Activated naive CD8-positive, alpha-beta T cell treated with anti-CD3 and anti-CD28 coated beads, Interleukin-2, amount 10 ng/mL, durations not matched to agents 7 days and 5 days (primary cell): Measurements from ENCODE around the gene ZFP36. TPM values are rescaled to one million over a fixed set of nuclear protein-coding genes. Genes with fewer than 3 reads are reported as not detected.
"Not testable (repeated sequence)": the region's sequence is repeated elsewhere in the genome, so short reads cannot be mapped to it uniquely, and the experiment has no call there.

ENCODE experiments used
- ATAC-seq: fragments of 150-1000 bp; cut with Tn5 transposase; one replicate; pipeline ENCODE4 v1.10.0; 2021; ENCODE audit warnings: low read depth, moderate library complexity
- POLR2A ChIA-PET: fragments of 350-600 bp; sonication (Branson Sonifier 250); formaldehyde crosslinking; loops from one replicate; lab custom pipeline; 2021; ENCODE audit warnings: antibody characterized with exemption; lab: Charles Lee
- DNase-seq: peaks from one replicate; pipeline ENCODE4 v3.0.0; 2021
- H3K27ac Mint-ChIP-seq: one replicate; pipeline ENCODE4 v1.8.0; 2022; ENCODE audit warnings: mild to moderate bottlenecking, mixed read lengths
- H3K27me3 Mint-ChIP-seq: one replicate; pipeline ENCODE4 v1.8.0; 2022; ENCODE audit warnings: mild to moderate bottlenecking, moderate library complexity, mixed read lengths
- H3K36me3 Mint-ChIP-seq: one replicate; pipeline ENCODE4 v1.8.0; 2021; ENCODE audit warnings: mild to moderate bottlenecking, mixed read lengths
- H3K4me1 Mint-ChIP-seq: one replicate; pipeline ENCODE4 v1.8.0; 2021; ENCODE audit warnings: mixed read lengths
- H3K4me3 Mint-ChIP-seq: one replicate; pipeline ENCODE4 v1.8.0; 2022; ENCODE audit warnings: mild to moderate bottlenecking, moderate library complexity, mixed read lengths
- H3K9me3 Mint-ChIP-seq: one replicate; pipeline ENCODE4 v1.8.0; 2021; ENCODE audit warnings: mixed read lengths
- total RNA-seq, 2 experiments: library from RNA; stranded (reverse); gene quantifications; one replicate each; pipeline ENCODE4 v1.2.3, GENCODE V29; 2021

Gene ZFP36
- total RNA-seq, 2 experiments from 2014 or later: 102 to 107 TPM

DNA sequence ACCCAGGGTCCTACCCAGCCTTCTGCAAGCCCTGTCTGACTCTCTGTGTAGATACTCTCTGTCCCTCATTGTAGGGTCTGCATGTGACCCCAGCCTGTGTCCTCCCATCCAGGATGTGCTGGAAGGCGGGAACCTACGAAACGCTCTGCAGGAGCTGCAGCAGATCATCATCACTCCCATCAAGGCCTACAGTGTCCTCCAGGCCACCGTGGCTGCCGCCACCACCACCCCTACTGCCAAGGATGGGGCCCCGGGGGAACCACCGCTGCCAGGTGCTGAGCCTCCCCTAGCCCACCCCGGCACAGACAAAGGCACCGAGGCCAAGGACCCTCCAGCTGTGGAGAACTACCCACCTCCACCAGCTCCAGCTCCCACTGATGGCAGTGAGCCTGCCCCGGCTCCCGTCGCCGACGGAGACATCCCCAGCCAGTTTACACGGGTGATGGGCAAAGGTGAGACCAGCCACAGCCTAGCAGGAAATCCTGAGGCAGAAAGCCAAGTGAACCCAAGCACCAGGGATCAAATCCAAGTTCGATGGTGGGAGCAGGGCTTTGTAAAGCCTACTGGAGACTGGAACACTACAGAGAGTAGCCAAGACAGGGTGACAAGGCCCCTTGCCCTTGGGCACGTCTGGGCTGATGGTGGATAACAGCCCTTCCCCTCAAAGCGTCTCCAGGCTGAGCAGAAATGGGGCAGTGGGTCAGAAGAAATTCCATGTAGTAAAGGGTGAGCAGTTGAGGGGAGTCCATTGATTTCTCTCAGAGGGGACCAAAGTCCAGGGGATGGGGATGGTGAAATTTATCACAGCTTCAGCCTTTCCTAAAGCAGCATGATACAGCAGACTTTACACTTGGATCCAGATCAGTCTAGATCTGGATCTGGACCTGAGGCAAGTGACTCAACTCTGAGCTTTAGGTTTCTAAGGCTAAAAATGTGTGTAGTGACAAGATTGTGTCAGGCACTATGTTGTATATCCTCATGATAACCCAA, 29.0 kb upstream of the ZFP36 start:
- H3K4me3 Mint-ChIP-seq: no peak overlapping the region
- ATAC-seq (no peak), DNase-seq (no peak)
- peaks cover 10% of the 10 kb centered on the region for H3K36me3 Mint-ChIP-seq
- no peaks in the 10 kb centered on the region for H3K9me3 Mint-ChIP-seq
- POLR2A ChIA-PET: no interaction called here
- H3K27ac Mint-ChIP-seq: no peak overlapping the region
- no peaks in the 10 kb centered on the region for H3K27me3 Mint-ChIP-seq
- no peaks in the 10 kb centered on the region for H3K4me1 Mint-ChIP-seq

DNA sequence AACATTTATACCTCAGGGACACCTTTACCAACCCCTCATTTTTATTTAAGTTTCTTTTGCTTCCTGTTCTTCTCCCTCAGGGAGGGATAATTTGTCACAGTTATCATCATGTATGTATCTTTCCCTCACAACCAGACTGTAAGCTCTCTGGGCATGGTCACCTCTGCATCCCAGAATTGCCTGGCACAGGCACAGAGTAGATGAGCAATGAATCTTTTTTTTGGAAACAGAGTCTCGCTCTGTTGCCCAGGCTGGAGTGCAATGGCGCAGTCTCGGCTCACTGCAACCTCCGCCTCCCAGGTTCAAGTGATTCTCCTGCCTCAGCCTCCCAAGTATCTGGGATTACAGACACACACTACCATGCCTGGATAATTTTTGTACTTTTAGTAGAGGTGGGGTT, 27.3 kb upstream of the ZFP36 start:
- POLR2A ChIA-PET, H3K4me3 Mint-ChIP-seq, H3K9me3 Mint-ChIP-seq, ATAC-seq, H3K27me3 Mint-ChIP-seq, H3K27ac Mint-ChIP-seq, H3K4me1 Mint-ChIP-seq, DNase-seq, H3K36me3 Mint-ChIP-seq: not testable (repeated sequence)

- no peaks in the 10 kb centered on the region for H3K4me1 Mint-ChIP-seq
- no peak overlapping the region for H3K27ac Mint-ChIP-seq
- POLR2A ChIA-PET: no interaction called here
- H3K4me3 Mint-ChIP-seq: no peak overlapping the region
- DNase-seq (no peak), ATAC-seq (no peak)
- H3K9me3 Mint-ChIP-seq: no peaks in the 10 kb centered on the region
- peaks cover 7% of the 10 kb centered on the region for H3K36me3 Mint-ChIP-seq
- no peaks in the 10 kb centered on the region for H3K27me3 Mint-ChIP-seq
Observed at GRCh38 chr19:39379865-39380396, 26.7 kb upstream of the ZFP36 start.

DNA sequence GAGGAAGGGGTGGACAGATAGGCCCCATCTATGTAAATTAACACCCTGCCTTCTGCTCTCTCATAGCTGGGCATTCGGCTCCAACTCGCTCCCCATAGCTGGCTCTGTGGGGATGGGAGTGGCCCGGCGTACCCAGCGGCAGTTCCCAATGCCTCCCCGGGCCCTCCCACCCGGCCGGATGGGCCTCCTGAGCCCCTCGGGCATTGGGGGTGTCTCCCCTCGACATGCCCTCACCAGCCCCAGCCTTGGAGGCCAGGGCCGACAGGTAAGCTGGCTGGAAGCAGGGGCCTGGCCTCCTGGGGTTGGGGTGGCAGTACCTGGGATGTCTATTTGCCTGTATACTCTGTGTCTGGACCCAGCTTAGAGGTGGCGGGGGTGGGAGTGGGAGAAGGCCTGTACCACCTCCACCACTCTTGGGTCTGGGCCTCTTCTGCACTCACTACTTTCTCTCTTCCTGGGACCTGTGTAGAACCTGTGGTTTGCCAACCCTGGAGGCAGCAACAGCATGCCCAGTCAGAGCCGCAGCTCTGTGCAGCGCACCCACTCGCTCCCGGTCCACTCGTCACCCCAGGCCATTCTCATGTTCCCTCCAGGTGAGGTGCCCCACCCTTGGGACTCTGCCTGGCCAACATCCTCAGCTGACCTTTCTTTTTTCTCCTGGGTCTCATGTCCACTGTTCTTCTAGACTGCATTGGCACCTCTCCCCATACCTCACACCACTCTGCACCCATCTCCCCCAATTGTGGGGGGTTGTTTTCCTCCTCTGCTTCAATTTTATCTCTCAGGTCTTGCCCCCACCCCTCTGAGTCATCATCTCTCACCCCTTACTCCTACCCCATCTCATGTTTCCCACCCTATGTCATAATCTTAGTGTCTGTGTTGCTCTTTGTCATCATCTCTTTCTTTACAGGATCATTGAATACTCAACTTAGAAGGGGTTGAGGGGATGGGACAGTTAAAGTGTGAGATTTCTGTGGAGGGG, 25.8 kb upstream of the ZFP36 start:
- Mint-ChIP-seq H3K4me3 (no peak overlapping the region), H3K27ac (peak overlapping the region; percentile 38), H3K4me1 (no peaks in the 10 kb centered on the region), H3K9me3 (no peaks in the 10 kb centered on the region), H3K36me3 (peaks cover 7% of the 10 kb centered on the region), H3K27me3 (no peaks in the 10 kb centered on the region)
- POLR2A ChIA-PET: no interaction called here
- ATAC-seq (no peak), DNase-seq (no peak)

DNA sequence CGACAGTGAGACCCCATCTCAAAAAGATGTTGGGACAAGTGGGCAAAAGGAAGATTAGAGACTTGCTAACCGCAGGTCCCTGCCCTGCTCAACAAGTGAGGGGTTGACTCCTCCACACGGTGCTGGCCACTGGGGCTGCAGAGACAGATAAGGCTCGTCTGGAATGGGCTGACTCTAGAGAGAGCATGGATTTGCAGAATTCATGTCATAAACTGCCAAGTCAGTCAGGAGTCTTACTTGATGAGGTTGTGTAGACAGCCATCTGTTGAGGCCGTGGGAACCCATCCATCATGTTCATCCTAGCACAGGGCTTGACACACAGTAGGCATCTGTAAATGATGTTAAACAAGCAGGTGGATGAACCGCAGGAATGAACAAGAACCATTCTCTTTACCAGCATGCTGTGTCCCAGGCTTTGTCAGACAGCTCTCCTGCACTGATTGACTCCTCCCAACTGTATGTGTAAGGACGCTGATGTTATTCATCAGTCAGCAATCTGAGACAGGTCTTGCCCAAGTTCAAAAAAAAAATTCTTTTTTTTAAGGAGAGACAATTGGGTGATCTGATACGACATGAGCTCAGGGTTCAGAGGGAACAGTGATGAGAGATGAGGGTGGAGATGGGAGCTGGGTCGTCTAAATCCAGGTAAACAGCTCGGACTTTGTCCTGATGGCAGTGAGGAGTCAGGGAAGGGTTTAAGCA, 24.6 kb upstream of the ZFP36 start:
- Mint-ChIP-seq H3K36me3 (peaks cover 5% of the 10 kb centered on the region), H3K27ac (no peak overlapping the region), H3K4me3 (no peak overlapping the region), H3K4me1 (peaks cover 2% of the 10 kb centered on the region), H3K9me3 (no peaks in the 10 kb centered on the region), H3K27me3 (no peaks in the 10 kb centered on the region)
- no peak for DNase-seq
- no peak for ATAC-seq
- POLR2A ChIA-PET: interaction anchor here (0.6 kb wide), 1 partner anchor 1278 kb away, joined by 3 read pairs; no protein-coding TSS in a partner anchor

- Mint-ChIP-seq H3K36me3 (peaks cover 6% of the 10 kb centered on the region), H3K4me1 (peaks cover 2% of the 10 kb centered on the region), H3K4me3 (no peak overlapping the region), H3K27ac (peak overlapping the region; percentile 28), H3K27me3 (no peaks in the 10 kb centered on the region), H3K9me3 (no peaks in the 10 kb centered on the region)
- DNase-seq: no peak
- no peak for ATAC-seq
- POLR2A ChIA-PET: no interaction called here
Observed at GRCh38 chr19:39382991-39383828, 23.4 kb upstream of the ZFP36 start.

GRCh38 chr19:39384839-39385568, 21.6 kb upstream of the ZFP36 start:
- Mint-ChIP-seq H3K9me3 (no peaks in the 10 kb centered on the region), H3K4me3 (no peak overlapping the region), H3K27ac (peak overlapping the region; percentile 31), H3K36me3 (peaks cover 9% of the 10 kb centered on the region), H3K27me3 (no peaks in the 10 kb centered on the region), H3K4me1 (peaks cover 12% of the 10 kb centered on the region)
- ATAC-seq (no peak), DNase-seq (no peak)
- POLR2A ChIA-PET: interaction anchor here (0.7 kb wide), 1 partner anchor 311 kb away, joined by 4 read pairs; no protein-coding TSS in a partner anchor

DNA sequence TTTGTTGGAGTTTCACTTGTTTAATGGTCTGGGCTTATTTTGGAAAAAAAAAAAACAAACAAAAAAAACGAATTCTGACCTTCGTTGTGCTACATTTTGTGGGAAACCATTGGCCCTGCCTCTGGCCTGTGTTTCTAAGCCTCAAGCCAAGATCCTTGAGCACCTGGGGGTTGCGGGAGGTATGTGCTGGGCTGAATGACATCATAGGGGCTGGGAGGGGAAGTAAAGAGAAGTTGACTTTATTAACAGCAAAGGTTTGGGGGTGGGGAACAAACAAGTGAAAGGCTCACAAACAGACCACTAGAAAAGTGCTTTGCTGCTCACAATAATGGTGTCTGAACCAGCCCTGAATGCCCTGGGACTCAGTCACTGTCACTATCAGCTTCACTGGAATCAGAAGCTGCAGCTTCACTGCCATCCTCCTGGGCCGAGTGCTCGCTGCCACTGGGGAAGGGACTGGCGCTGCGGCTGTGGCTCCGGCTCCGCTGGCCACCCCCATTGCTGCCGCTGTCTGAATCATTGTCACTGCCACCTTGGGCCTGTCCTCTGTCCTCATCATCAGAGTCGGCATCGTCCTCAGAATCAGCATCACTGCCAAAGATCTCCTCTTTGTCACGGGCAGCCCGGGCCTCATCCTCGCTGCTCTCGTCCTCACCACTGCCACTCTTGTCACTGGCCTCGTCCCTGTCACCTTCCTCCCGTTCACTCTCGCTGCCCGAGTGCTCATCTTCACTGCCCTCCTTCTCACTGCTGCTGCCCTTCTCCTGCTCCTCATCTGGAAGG, 20.8 kb upstream of the ZFP36 start:
- ATAC-seq (no peak), DNase-seq (no peak)
- no peak overlapping the region for H3K27ac Mint-ChIP-seq
- no peaks in the 10 kb centered on the region for H3K9me3 Mint-ChIP-seq
- H3K4me3 Mint-ChIP-seq: no peak overlapping the region
- H3K4me1 Mint-ChIP-seq: peaks cover 16% of the 10 kb centered on the region
- no peaks in the 10 kb centered on the region for H3K27me3 Mint-ChIP-seq
- POLR2A ChIA-PET: interaction anchor here (0.7 kb wide), 1 partner anchor 312 kb away, joined by 4 read pairs; no protein-coding TSS in a partner anchor
- H3K36me3 Mint-ChIP-seq: peaks cover 7% of the 10 kb centered on the region

DNA sequence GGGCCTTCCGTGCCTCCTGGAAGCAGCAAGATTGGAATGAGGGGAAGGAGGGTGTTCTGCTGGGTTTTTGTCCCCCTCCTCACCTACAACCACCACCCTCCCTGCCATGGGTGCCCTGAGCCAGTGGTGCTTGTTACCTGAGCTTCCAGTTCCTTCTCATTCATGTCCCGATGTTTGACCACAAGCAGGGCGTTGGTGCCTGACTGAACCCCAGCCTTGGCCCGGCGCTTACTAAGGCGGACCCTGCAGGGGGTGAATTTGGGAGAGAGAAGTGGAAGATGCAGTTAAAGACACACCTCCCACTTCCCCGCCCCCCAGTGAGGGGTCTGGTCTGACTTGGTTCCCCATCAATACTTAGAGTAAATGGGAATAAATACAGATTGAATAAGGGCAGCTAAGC, 20.1 kb upstream of the ZFP36 start:
- Mint-ChIP-seq H3K9me3 (no peaks in the 10 kb centered on the region), H3K4me1 (peaks cover 16% of the 10 kb centered on the region), H3K36me3 (peaks cover 8% of the 10 kb centered on the region), H3K27me3 (no peaks in the 10 kb centered on the region), H3K27ac (no peak overlapping the region), H3K4me3 (no peak overlapping the region)
- POLR2A ChIA-PET: no interaction called here
- DNase-seq (no peak), ATAC-seq (no peak)

DNA sequence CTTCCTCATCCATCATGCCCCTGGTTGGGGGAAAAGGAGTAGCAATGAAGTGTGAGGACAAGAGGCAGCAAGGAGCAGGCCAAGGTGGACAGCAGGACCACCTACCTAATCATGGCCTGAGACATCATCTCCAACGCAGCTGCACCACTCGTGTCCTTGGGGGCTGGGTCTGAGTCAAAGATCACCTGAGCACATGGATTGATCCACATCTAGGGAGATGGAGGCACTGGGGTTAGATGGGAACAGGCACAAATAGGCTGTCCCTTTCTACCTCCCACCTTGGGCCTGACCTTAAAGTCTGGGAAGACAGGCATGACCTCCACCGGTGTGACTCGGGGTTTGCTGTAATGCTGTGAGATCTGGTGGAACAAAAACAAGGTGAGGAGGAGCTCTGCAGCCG, 18.0 kb upstream of the ZFP36 start:
- POLR2A ChIA-PET: interaction anchor here (2.1 kb wide), 1 partner anchor 53 kb away, joined by 9 read pairs; the partner anchor contains the start of gene GMFG
- H3K36me3 Mint-ChIP-seq: peaks cover 12% of the 10 kb centered on the region
- no peak overlapping the region for H3K4me3 Mint-ChIP-seq

More for the DNA sequence above, 18.0 kb upstream of the ZFP36 start:
- no peak overlapping the region for H3K27ac Mint-ChIP-seq
- H3K4me1 Mint-ChIP-seq: peaks cover 24% of the 10 kb centered on the region
- H3K9me3 Mint-ChIP-seq: no peaks in the 10 kb centered on the region
- ATAC-seq: no peak
- DNase-seq: no peak
- no peaks in the 10 kb centered on the region for H3K27me3 Mint-ChIP-seq
